BJ (cell line): ENCODE measurements around the gene HMCN2. TPM values are rescaled to one million over a fixed set of nuclear protein-coding genes. Genes with fewer than 3 reads are reported as not detected.
"Not testable (repeated sequence)": the region's sequence is repeated elsewhere in the genome, so short reads cannot be mapped to it uniquely, and the experiment has no call there.

Source experiments
- CTCF ChIA-PET: fragments of 350-600 bp; formaldehyde crosslinking; extraction: SDS; loops from one replicate; lab custom pipeline; 2021; ENCODE audit warnings: antibody characterized with exemption, inconsistent platforms; lab: Yijun Ruan, JAX
- POLR2A ChIA-PET: fragments of 300-600 bp; sonication (Branson Sonifier 250); formaldehyde crosslinking; extraction: SDS; loops from one replicate; lab custom pipeline; 2021; ENCODE audit warnings: antibody characterized with exemption; lab: Charles Lee
- DNase-seq: peaks from one replicate; pipeline ENCODE4 v3.0.0-alpha.2; 2011; ENCODE audit warnings: low read depth
- H3K27me3 ChIP-seq: 2 replicates; pipeline ENCODE4 v1.6.0; 2011; ENCODE audit warnings: low read length; ENCODE audit not compliant: control insufficient read depth, insufficient read depth
- H3K36me3 ChIP-seq: 2 replicates; pipeline ENCODE4 v1.5.1; 2011; ENCODE audit warnings: low read length; ENCODE audit not compliant: control insufficient read depth, insufficient read depth
- H3K4me3 ChIP-seq: 2 replicates; pipeline ENCODE4 v1.5.1; 2011; ENCODE audit warnings: low read depth, mild to moderate bottlenecking, control low read depth, low read length
- polyA plus RNA-seq: library from polyadenylated mRNA; depleted of rRNA; stranded (reverse); fragments of >200 nt; gene quantifications from 2 replicates; pipeline ENCODE4 v1.2.3, GENCODE V29; 2011
- TF ChIP-seq, protein P1 (sequence below): IDR thresholded peaks from 2 replicates; pipeline ENCODE4 v1.5.1; 2011; ENCODE audit warnings: low read depth, mild to moderate bottlenecking, control low read depth, inconsistent platforms, low read length, moderate library complexity; ENCODE audit not compliant: insufficient read depth

HMCN2 gene
- polyA plus RNA-seq, 1 experiment = not detected

DNA sequence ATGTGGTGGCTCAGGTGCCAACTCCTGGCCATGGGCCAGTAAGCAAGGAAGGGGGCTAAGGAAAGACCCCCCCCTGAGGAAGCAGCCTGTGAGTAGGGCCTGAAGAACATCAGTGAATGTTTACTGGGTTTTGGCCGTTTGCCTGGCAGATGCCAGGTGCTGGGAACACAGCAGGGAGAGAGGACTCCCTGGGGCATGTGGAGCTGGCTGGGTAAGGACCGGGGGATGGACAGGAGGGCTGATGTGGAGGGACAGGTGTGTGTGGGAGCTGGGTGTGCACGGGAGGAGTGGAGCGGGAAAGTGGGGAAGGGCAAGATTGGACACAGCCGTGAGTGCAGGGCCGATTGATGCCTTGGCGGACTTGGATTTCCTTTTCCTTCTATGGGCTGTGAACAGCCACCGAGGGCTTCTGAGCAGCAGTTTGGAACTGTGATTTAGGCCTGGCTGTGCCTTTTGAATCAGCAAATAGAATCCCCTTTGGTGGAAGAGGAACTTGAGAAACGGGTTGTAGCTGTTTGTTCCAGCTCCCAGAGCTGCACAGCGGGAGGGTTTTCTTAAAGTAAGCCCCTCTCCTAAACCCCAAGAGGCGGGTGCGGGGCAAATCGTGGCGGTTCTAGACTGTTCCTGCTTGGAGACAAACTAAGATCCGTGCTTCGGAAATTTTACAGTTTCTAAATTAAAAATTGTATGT, 3.1 kb downstream of the HMCN2 start:
- H3K36me3 ChIP-seq = no peaks in the 10 kb centered on the region
- H3K27me3 ChIP-seq = peaks cover 42% of the 10 kb centered on the region
- ChIA-PET POLR2A (interaction anchor here (0.6 kb wide), 1 partner anchor 14 kb away, joined by 3 read pairs; no protein-coding TSS in a partner anchor), CTCF (no interaction called here)
- no peak for DNase-seq
- no peak overlapping the region for H3K4me3 ChIP-seq
- TF ChIP-seq, protein P1, sequence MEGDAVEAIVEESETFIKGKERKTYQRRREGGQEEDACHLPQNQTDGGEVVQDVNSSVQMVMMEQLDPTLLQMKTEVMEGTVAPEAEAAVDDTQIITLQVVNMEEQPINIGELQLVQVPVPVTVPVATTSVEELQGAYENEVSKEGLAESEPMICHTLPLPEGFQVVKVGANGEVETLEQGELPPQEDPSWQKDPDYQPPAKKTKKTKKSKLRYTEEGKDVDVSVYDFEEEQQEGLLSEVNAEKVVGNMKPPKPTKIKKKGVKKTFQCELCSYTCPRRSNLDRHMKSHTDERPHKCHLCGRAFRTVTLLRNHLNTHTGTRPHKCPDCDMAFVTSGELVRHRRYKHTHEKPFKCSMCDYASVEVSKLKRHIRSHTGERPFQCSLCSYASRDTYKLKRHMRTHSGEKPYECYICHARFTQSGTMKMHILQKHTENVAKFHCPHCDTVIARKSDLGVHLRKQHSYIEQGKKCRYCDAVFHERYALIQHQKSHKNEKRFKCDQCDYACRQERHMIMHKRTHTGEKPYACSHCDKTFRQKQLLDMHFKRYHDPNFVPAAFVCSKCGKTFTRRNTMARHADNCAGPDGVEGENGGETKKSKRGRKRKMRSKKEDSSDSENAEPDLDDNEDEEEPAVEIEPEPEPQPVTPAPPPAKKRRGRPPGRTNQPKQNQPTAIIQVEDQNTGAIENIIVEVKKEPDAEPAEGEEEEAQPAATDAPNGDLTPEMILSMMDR = no peak

DNA sequence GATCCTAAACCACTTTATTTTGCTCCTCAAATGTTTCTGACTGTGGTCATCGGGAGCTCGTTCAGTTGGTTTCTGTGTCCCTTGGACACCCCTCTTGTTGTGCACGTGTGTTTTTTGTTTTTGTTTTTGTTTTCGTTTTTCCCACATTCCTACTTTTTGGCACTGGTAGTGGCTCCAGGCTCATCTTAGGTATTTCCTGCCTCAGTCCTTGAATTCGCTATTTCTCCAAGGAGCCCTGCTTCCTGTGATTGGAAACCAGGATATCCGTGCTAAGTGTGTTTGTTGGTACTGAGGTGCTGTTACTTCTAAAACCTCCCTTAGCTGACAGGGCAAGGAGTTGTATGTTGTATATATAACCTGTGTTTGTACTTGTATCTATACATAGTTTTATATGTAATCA, 5.9 kb downstream of the HMCN2 start:
- ChIA-PET CTCF (interaction anchor here (0.7 to 1.4 kb wide), 4 partner anchors 18 to 97 kb away, joined by 3 to 6 read pairs (median 4); no protein-coding TSS in a partner anchor), POLR2A (no interaction called here)
- Histone ChIP-seq H3K36me3 (no peaks in the 10 kb centered on the region), H3K27me3 (peaks cover 20% of the 10 kb centered on the region), H3K4me3 (no peak overlapping the region)
- TF ChIP-seq, protein P1 = no peak
- no peak for DNase-seq

DNA sequence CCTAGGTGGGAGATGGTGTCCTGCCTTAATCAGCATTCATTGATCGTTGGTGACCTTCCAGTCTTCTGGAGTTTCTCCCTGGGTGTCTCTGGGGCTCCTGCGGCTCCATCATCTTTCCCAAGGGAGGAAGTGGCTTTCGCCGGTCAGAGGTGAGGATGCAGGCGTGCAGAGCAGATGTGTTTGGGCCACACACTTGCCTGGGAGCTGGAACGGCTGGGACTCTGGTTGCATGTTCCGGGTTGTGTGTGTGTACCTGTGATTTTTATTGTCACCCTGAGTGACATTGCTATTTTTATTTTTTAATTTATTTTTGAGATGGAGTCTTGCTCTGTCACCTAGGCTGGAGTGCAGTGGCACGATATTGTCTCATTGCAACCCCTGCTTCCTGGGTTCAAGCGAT, 9.6 kb downstream of the HMCN2 start:
- POLR2A ChIA-PET = no interaction called here
- DNase-seq = no peak
- Histone ChIP-seq H3K4me3 (no peak overlapping the region), H3K36me3 (no peaks in the 10 kb centered on the region), H3K27me3 (peaks cover 2% of the 10 kb centered on the region)
- CTCF ChIA-PET = no interaction called here
- TF ChIP-seq, protein P1 = no peak

DNA sequence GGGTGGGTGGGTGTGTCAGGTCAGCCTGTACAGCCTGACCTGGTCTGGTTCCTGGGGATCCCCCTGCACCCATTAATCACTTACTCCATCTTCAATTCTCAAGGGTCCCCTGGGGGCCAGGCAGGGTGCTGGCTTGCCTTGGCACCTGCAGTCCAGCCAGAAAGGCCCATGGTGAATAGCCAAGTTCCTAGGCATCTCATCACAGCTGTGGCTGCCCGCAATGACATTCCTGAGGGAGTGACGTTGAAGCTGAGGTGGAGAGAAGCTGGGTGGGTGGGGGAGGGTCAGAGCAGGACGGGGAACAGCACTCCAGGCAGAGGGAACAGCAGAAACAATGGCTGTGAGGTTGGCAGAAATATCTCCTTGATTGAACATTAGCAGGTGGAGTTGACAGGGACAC, 10.6 kb downstream of the HMCN2 start:
- ChIA-PET CTCF (no interaction called here), POLR2A (no interaction called here)
- no peak overlapping the region for H3K4me3 ChIP-seq
- H3K36me3 ChIP-seq = no peaks in the 10 kb centered on the region
- DNase-seq = no peak
- peaks cover 1% of the 10 kb centered on the region for H3K27me3 ChIP-seq
- TF ChIP-seq, protein P1 = no peak

DNA sequence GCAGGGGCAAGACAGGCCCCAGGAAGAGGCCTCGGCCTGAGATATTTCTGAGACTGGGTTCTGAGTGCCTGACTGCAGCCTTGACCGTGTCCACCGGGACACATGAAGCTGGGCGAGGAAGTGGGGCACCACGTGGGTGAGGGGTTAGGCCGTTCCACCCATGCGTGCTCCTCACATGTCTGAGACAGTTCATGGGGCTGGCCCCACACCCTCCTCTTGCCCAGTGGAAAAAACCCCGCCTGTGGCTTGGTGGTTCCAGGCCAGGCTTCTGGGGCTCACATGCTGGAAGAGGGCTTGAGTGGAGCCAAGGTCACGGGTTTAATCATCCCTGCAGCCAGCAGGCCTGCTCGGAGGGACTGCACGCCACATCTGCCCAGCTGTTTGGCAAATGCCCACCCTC, 11.4 kb downstream of the HMCN2 start:
- no peak for DNase-seq
- CTCF ChIA-PET = interaction anchor here (1.0 kb wide), 1 partner anchor 24 kb away, joined by 4 read pairs; no protein-coding TSS in a partner anchor
- Histone ChIP-seq H3K36me3 (no peaks in the 10 kb centered on the region), H3K4me3 (no peak overlapping the region), H3K27me3 (no peaks in the 10 kb centered on the region; the same call in 1 of the 2 replicates)
- TF ChIP-seq, protein P1 = no peak
- POLR2A ChIA-PET = no interaction called here

DNA sequence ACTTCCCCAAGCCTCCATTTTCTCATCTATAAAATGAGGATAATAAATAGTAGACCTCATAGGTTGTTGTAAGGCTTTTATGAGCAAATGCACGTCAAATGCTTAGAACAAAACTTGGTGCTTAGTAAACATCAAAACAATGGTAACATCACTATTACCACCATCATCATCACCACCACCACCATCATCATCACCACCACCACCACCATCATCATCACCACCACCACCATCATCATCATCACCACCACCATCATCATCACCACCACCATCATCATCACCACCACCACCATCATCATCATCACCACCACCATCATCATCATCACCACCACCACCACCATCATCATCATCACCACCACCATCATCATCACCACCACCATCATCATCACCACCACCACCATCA, 12.0 kb downstream of the HMCN2 start:
- CTCF ChIA-PET = interaction anchor here (1.0 kb wide), 1 partner anchor 24 kb away, joined by 4 read pairs; no protein-coding TSS in a partner anchor
- POLR2A ChIA-PET, H3K4me3 ChIP-seq, DNase-seq, H3K36me3 ChIP-seq, H3K27me3 ChIP-seq: not testable (repeated sequence)
